H1 (cell line): Measurements from ENCODE around the gene SPDYE4.

Source experiments
- ASH2L ChIP-seq: fragments of 200-600, 300-600 bp; sonication (generic); IDR thresholded peaks from one replicate; pipeline ENCODE4 v1.7.1; 2017; ENCODE audit warnings: low read length
- BCL11A ChIP-seq, 2 experiments: IDR thresholded peaks; one replicate each; pipeline ENCODE4 v1.6.1; 2011; ENCODE audit warnings: low read depth in 2 of 2, low read length in 2 of 2, mild to moderate bottlenecking in 2 of 2
- CEBPB ChIP-seq: IDR thresholded peaks from 2 replicates; pipeline ENCODE4 v1.6.1; 2012; ENCODE audit warnings: low read depth, low read length
- EP300 ChIP-seq, 2 experiments: IDR thresholded peaks; 1 replicate in 1 of 2; 2 replicates in 1 of 2; pipeline ENCODE4 v1.6.1; 2011 to 2012; ENCODE audit warnings: low read depth in 2 of 2, low read length in 2 of 2, mild to moderate bottlenecking in 2 of 2, borderline replicate concordance in 1 of 2, inconsistent platforms in 1 of 2, moderate library complexity in 1 of 2
- GTF2F1 ChIP-seq: IDR thresholded peaks from 2 replicates; pipeline ENCODE4 v1.6.1; 2012; ENCODE audit warnings: low read depth, low read length, improper control_type of control experiment, borderline replicate concordance
- KDM1A ChIP-seq: fragments of 200-600, 300-600 bp; sonication (generic); IDR thresholded peaks from 2 replicates; pipeline ENCODE4 v1.7.1; 2016; ENCODE audit warnings: mild to moderate bottlenecking, low read length, borderline replicate concordance
- POLR2A ChIP-seq, 2 experiments: IDR thresholded peaks; 1 replicate in 1 of 2; 2 replicates in 1 of 2; pipeline ENCODE4 v1.6.1; 2011; ENCODE audit warnings: low read depth in 2 of 2, low read length in 2 of 2, mild to moderate bottlenecking in 2 of 2; ENCODE audit errors: control extremely low read depth in 1 of 2
- POLR2AphosphoS5 ChIP-seq: IDR thresholded peaks from 2 replicates; pipeline ENCODE4 v1.6.1; 2011; ENCODE audit warnings: low read depth, low read length
- RAD21 ChIP-seq, 2 experiments: IDR thresholded peaks in 1 of 2; conservative IDR thresholded peaks in 1 of 2; 2 replicates each; pipeline ENCODE4 v1.6.1; 2011; ENCODE audit warnings: low read depth in 2 of 2, low read length in 2 of 2, improper control_type of control experiment in 1 of 2, inconsistent platforms in 1 of 2, mild to moderate bottlenecking in 1 of 2, moderate library complexity in 1 of 2
- TCF12 ChIP-seq: IDR thresholded peaks from 2 replicates; pipeline ENCODE4 v1.6.1; 2011; ENCODE audit warnings: low read depth, mild to moderate bottlenecking, low read length
- TF ChIP-seq, protein P1 (sequence below), 3 experiments: IDR thresholded peaks; 1 replicate in 2 of 3; 2 replicates in 1 of 3; pipeline versions ENCODE4 v1.5.1 to v1.6.1; 2011; ENCODE audit warnings: low read length in 3 of 3, mild to moderate bottlenecking in 3 of 3, inconsistent platforms in 2 of 3, low read depth in 1 of 3, moderate library complexity in 1 of 3; ENCODE audit not compliant: insufficient read depth in 1 of 3; ENCODE audit errors: control extremely low read depth in 1 of 3
- TF ChIP-seq, protein P2 (sequence below): fragments of 300-600 bp; sonication (generic); IDR thresholded peaks from 2 replicates; pipeline ENCODE4 v1.7.1; 2012; ENCODE audit warnings: low read length, moderate library complexity, mild to moderate bottlenecking, inconsistent platforms; ENCODE audit not compliant: insufficient replicate concordance

DNA sequence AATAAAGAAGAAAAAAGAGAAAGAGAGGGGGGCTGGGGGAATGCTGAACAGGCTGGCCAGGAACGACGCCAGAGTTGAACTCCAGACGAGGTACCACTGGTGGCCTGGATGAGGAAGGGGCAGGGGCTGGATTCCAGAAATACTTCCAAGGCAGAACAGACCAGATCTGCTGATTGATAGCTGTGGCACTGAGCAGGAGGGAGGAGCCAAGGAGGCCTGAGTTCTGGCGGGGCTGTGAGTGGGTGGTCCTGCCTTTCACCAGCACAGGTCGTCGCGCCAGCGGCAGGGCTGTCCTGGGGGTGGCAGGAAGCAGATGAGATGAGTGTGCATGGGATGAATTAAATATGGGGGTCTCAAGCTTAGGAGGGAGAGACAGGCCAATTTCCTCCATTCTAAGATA is 19.2 kb downstream of the SPDYE4 start:
- TF ChIP-seq, protein P1, sequence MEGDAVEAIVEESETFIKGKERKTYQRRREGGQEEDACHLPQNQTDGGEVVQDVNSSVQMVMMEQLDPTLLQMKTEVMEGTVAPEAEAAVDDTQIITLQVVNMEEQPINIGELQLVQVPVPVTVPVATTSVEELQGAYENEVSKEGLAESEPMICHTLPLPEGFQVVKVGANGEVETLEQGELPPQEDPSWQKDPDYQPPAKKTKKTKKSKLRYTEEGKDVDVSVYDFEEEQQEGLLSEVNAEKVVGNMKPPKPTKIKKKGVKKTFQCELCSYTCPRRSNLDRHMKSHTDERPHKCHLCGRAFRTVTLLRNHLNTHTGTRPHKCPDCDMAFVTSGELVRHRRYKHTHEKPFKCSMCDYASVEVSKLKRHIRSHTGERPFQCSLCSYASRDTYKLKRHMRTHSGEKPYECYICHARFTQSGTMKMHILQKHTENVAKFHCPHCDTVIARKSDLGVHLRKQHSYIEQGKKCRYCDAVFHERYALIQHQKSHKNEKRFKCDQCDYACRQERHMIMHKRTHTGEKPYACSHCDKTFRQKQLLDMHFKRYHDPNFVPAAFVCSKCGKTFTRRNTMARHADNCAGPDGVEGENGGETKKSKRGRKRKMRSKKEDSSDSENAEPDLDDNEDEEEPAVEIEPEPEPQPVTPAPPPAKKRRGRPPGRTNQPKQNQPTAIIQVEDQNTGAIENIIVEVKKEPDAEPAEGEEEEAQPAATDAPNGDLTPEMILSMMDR (IDR thresholded peaks at IDR 0.05; ENCODE audit: control extremely low read depth in 1 of 3, insufficient read depth in 1 of 3, low read depth in 1 of 3, low read length in 3 of 3): no peak
- no peak for TF ChIP-seq CEBPB
- no peak for TF ChIP-seq GTF2F1
- no peak for TF ChIP-seq POLR2A (IDR thresholded peaks at IDR 0.05; ENCODE audit: control extremely low read depth in 1 of 2, low read depth in 2 of 2, low read length in 2 of 2)
- TF ChIP-seq, protein P2, sequence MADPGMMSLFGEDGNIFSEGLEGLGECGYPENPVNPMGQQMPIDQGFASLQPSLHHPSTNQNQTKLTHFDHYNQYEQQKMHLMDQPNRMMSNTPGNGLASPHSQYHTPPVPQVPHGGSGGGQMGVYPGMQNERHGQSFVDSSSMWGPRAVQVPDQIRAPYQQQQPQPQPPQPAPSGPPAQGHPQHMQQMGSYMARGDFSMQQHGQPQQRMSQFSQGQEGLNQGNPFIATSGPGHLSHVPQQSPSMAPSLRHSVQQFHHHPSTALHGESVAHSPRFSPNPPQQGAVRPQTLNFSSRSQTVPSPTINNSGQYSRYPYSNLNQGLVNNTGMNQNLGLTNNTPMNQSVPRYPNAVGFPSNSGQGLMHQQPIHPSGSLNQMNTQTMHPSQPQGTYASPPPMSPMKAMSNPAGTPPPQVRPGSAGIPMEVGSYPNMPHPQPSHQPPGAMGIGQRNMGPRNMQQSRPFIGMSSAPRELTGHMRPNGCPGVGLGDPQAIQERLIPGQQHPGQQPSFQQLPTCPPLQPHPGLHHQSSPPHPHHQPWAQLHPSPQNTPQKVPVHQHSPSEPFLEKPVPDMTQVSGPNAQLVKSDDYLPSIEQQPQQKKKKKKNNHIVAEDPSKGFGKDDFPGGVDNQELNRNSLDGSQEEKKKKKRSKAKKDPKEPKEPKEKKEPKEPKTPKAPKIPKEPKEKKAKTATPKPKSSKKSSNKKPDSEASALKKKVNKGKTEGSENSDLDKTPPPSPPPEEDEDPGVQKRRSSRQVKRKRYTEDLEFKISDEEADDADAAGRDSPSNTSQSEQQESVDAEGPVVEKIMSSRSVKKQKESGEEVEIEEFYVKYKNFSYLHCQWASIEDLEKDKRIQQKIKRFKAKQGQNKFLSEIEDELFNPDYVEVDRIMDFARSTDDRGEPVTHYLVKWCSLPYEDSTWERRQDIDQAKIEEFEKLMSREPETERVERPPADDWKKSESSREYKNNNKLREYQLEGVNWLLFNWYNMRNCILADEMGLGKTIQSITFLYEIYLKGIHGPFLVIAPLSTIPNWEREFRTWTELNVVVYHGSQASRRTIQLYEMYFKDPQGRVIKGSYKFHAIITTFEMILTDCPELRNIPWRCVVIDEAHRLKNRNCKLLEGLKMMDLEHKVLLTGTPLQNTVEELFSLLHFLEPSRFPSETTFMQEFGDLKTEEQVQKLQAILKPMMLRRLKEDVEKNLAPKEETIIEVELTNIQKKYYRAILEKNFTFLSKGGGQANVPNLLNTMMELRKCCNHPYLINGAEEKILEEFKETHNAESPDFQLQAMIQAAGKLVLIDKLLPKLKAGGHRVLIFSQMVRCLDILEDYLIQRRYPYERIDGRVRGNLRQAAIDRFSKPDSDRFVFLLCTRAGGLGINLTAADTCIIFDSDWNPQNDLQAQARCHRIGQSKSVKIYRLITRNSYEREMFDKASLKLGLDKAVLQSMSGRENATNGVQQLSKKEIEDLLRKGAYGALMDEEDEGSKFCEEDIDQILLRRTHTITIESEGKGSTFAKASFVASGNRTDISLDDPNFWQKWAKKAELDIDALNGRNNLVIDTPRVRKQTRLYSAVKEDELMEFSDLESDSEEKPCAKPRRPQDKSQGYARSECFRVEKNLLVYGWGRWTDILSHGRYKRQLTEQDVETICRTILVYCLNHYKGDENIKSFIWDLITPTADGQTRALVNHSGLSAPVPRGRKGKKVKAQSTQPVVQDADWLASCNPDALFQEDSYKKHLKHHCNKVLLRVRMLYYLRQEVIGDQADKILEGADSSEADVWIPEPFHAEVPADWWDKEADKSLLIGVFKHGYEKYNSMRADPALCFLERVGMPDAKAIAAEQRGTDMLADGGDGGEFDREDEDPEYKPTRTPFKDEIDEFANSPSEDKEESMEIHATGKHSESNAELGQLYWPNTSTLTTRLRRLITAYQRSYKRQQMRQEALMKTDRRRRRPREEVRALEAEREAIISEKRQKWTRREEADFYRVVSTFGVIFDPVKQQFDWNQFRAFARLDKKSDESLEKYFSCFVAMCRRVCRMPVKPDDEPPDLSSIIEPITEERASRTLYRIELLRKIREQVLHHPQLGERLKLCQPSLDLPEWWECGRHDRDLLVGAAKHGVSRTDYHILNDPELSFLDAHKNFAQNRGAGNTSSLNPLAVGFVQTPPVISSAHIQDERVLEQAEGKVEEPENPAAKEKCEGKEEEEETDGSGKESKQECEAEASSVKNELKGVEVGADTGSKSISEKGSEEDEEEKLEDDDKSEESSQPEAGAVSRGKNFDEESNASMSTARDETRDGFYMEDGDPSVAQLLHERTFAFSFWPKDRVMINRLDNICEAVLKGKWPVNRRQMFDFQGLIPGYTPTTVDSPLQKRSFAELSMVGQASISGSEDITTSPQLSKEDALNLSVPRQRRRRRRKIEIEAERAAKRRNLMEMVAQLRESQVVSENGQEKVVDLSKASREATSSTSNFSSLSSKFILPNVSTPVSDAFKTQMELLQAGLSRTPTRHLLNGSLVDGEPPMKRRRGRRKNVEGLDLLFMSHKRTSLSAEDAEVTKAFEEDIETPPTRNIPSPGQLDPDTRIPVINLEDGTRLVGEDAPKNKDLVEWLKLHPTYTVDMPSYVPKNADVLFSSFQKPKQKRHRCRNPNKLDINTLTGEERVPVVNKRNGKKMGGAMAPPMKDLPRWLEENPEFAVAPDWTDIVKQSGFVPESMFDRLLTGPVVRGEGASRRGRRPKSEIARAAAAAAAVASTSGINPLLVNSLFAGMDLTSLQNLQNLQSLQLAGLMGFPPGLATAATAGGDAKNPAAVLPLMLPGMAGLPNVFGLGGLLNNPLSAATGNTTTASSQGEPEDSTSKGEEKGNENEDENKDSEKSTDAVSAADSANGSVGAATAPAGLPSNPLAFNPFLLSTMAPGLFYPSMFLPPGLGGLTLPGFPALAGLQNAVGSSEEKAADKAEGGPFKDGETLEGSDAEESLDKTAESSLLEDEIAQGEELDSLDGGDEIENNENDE: no peak
- peak; percentile 12 to 18; a peak in 2 of 4 replicates for TF ChIP-seq RAD21 (IDR thresholded peaks at IDR 0.05 in 1 of 2, conservative IDR thresholded peaks at IDR 0.05 in 1 of 2; ENCODE audit: low read depth in 2 of 2, low read length in 2 of 2)
- TF ChIP-seq POLR2AphosphoS5: no peak
- TF ChIP-seq ASH2L: peak; percentile 22
- TF ChIP-seq EP300 (IDR thresholded peaks at IDR 0.05; ENCODE audit: borderline replicate concordance in 1 of 2, low read depth in 2 of 2, low read length in 2 of 2): no peak
- no peak for TF ChIP-seq TCF12
- TF ChIP-seq BCL11A (IDR thresholded peaks at IDR 0.05; ENCODE audit: low read depth in 2 of 2, low read length in 2 of 2): no peak
- no peak for TF ChIP-seq KDM1A
